Subcutaneous abdominal adipose tissue (tissue), 5 donors: Measurements from ENCODE around the gene HP1BP3.

Experiments used
- H3K27ac ChIP-seq: one replicate; pipeline ENCODE4 v1.7.0; 2013; ENCODE audit warnings: low read depth, mild to moderate bottlenecking, inconsistent platforms, low read length, moderate library complexity
- H3K27me3 ChIP-seq, 5 donors: one replicate each; pipeline ENCODE4 v1.7.0; 2013; ENCODE audit warnings: low read length in 5 of 5, inconsistent platforms in 1 of 5; ENCODE audit not compliant: control insufficient read depth in 5 of 5, insufficient read depth in 4 of 5
- H3K36me3 ChIP-seq, 5 donors: one replicate each; pipeline ENCODE4 v1.7.0; 2013; ENCODE audit warnings: low read length in 5 of 5; ENCODE audit not compliant: control insufficient read depth in 5 of 5, insufficient read depth in 5 of 5
- H3K4me1 ChIP-seq, 5 donors: one replicate each; pipeline ENCODE4 v1.7.0; 2013; ENCODE audit warnings: low read length in 5 of 5, mild to moderate bottlenecking in 3 of 5, moderate library complexity in 1 of 5; ENCODE audit not compliant: control insufficient read depth in 5 of 5, insufficient read depth in 5 of 5
- H3K4me3 ChIP-seq, 5 donors: one replicate each; pipeline ENCODE4 v1.7.0; 2013; ENCODE audit warnings: low read length in 5 of 5, low read depth in 1 of 5
- H3K9ac ChIP-seq, 5 donors: one replicate each; pipeline ENCODE4 v1.7.0; 2013; ENCODE audit warnings: low read length in 5 of 5, mild to moderate bottlenecking in 4 of 5, moderate library complexity in 3 of 5
- H3K9me3 ChIP-seq, 5 donors: one replicate each; pipeline ENCODE4 v1.7.0; 2013; ENCODE audit warnings: low read length in 5 of 5; ENCODE audit not compliant: control insufficient read depth in 5 of 5
- donor health status: healthy.
- donor health status: healthy.
- donor health status: healthy.
- donor health status: healthy.
- donor health status: healthy.

Gene HP1BP3

DNA sequence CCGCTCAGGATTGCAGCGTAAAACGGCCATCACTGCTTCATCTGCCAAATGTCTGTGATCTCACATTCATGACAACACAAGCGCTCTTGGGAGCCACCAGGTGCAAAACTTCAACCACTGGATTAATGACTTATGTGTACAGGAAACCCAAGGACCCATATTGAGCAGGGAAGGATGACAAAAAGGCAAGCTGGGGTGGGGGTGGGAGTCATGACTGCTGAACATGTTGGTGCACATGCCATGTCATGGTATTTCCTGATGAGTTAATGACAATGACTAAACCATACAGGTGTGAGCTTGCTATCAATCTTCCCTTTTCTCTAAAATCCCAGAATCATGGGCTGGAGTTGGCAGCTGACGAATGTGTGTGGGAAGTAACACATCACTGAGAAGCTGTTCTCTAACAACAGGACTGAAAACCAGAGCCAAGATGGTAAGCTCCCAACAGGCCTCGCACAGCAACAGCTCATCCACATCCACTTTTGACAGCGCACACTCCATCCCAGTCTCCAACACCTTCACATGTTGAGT is 51.5 kb downstream of the HP1BP3 start:
- Histone ChIP-seq H3K9me3 (no peaks in the 10 kb centered on the region), H3K36me3 (peaks cover 9 to 36% (median 22%) of the 10 kb centered on the region in 5 donors), H3K27ac (no peak overlapping the region), H3K27me3 (peaks cover 8 to 14% (median 11%) of the 10 kb centered on the region in 5 donors), H3K9ac (no peak overlapping the region), H3K4me1 (peaks cover 2 to 24% (median 21%) of the 10 kb centered on the region in 5 donors), H3K4me3 (no peak overlapping the region)

DNA sequence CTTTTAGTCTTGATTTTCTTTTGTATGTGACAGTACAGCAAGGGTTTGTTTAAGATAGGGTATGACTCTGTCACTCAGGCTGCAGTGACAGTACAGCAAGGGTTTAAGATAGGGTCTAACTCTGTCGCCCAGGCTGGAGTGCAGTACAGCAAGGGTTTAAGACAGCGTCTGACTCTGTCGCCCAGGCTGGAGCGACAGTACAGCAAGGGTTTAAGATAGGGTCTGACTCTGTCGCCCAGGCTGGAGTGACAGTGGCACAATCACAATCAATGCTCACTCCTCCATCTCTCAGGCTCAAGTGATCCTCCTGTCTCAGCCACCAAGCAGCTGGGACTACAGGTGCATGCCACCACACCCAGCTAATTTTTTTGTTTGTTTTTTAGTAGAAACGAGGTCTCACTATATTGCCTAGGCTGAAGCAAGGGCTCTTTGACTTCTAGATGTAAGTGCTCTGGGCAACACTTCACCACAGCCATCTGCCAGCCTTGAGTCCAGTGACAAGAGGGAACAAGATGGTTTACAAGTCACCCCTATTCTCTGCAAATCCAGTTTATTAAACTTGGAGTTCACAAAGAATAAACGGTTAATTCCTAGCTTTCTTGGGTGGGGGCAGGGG is 53.6 kb downstream of the HP1BP3 start:
- Histone ChIP-seq H3K4me3 (peak overlapping the region; percentile 38 to 80 (median 65)), H3K36me3 (peaks cover 4 to 21% (median 13%) of the 10 kb centered on the region in 5 donors), H3K27ac (no peak overlapping the region), H3K27me3 (peaks cover 26 to 33% (median 31%) of the 10 kb centered on the region in 5 donors), H3K9me3 (no peaks in the 10 kb centered on the region), H3K4me1 (peaks cover 2 to 24% (median 21%) of the 10 kb centered on the region in 5 donors), H3K9ac (peak overlapping the region in 2 of 5 donors; percentile 39 to 41)

GRCh38 chr1:20732588-20733359 is 54.3 kb downstream of the HP1BP3 start, which contains the start of gene SH2D5:
Gene SH2D5 (minus strand): TSS chr1:20732703. CDS start chr1:20728044, 4,659 bp downstream.
- no peaks in the 10 kb centered on the region for H3K9me3 ChIP-seq
- H3K4me1 ChIP-seq: peaks cover 2 to 24% (median 21%) of the 10 kb centered on the region in 5 donors
- H3K27me3 ChIP-seq: peaks cover 29 to 38% (median 35%) of the 10 kb centered on the region in 5 donors
- no peak within 1 kb of the TSS for H3K27ac ChIP-seq
- H3K36me3 ChIP-seq: peaks cover 3 to 14% (median 8%) of the 10 kb centered on the region in 5 donors
- H3K9ac ChIP-seq: peak within 1 kb of the TSS in 4 of 5 donors; percentile 39 to 70 (median 40)
- H3K4me3 ChIP-seq: peak within 1 kb of the TSS; percentile 57 to 80 (median 68)

DNA sequence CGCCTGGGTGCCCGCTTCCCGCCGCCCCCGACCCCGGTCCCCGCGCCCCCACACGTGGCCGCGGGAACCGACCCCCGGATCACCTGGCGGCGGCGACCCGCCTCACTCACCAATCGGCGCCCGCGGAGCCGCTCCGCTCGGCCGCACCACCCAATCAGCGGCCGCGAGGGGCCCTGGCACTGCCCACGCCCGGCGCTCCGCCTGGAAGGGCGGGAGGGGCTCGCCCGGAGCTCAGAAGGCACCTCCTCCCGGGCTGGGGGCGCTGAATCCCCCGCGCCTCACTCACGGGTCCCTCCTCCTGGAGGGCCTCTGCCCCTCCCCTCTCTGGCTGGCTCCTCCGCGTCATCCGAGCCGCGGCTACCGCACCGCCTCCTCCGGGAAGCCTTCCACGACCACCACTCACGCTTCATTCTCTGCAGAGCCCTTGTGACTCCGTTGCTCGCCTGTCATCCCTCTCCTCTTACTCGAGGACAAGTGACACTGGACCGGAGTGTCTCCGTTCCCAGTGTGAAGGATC is 55.0 kb downstream of the HP1BP3 start:
- Histone ChIP-seq H3K36me3 (peaks cover 0 to 8% (median 3%) of the 10 kb centered on the region in 5 donors), H3K9ac (peak overlapping the region in 4 of 5 donors; percentile 39 to 70 (median 40)), H3K4me1 (peaks cover 2 to 24% (median 21%) of the 10 kb centered on the region in 5 donors), H3K4me3 (peak overlapping the region; percentile 57 to 80 (median 68)), H3K9me3 (no peaks in the 10 kb centered on the region), H3K27ac (no peak overlapping the region), H3K27me3 (peaks cover 29 to 39% (median 35%) of the 10 kb centered on the region in 5 donors)

GRCh38 chr1:20731057-20731991 is 55.8 kb downstream of the HP1BP3 start:
- H3K4me1 ChIP-seq: peaks cover 2 to 24% (median 21%) of the 10 kb centered on the region in 5 donors
- H3K9ac ChIP-seq: no peak overlapping the region
- H3K27me3 ChIP-seq: peaks cover 29 to 39% (median 35%) of the 10 kb centered on the region in 5 donors
- H3K27ac ChIP-seq: no peak overlapping the region
- peak overlapping the region in 3 of 5 donors; percentile 47 to 80 (median 70) for H3K4me3 ChIP-seq
- H3K9me3 ChIP-seq: no peaks in the 10 kb centered on the region
- H3K36me3 ChIP-seq: peaks cover 0 to 4% (median 0%) of the 10 kb centered on the region in 5 donors

DNA sequence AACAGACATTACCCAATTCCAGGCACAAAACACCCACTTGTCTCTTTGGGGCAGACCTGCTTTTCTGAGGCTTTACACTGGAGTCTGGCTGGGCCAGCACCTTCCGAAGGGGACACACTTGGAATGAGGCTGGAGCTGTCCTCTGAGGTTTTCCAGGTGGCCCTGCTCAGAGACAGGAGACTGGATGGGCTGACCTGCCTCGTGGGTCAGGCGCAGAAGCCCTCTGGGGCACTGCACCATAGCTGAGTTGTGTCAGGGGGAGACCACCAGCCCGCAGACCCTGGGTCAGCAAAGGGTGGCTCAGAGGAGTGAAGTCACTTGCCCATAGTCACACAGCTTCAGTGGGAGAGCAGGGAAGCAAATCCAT is 56.4 kb downstream of the HP1BP3 start:
- Histone ChIP-seq H3K27me3 (peaks cover 29 to 39% (median 35%) of the 10 kb centered on the region in 5 donors), H3K9ac (no peak overlapping the region), H3K4me3 (no peak overlapping the region), H3K4me1 (peaks cover 2 to 24% (median 21%) of the 10 kb centered on the region in 5 donors), H3K27ac (no peak overlapping the region), H3K36me3 (peaks cover 0 to 4% (median 0%) of the 10 kb centered on the region in 5 donors), H3K9me3 (no peaks in the 10 kb centered on the region)

DNA sequence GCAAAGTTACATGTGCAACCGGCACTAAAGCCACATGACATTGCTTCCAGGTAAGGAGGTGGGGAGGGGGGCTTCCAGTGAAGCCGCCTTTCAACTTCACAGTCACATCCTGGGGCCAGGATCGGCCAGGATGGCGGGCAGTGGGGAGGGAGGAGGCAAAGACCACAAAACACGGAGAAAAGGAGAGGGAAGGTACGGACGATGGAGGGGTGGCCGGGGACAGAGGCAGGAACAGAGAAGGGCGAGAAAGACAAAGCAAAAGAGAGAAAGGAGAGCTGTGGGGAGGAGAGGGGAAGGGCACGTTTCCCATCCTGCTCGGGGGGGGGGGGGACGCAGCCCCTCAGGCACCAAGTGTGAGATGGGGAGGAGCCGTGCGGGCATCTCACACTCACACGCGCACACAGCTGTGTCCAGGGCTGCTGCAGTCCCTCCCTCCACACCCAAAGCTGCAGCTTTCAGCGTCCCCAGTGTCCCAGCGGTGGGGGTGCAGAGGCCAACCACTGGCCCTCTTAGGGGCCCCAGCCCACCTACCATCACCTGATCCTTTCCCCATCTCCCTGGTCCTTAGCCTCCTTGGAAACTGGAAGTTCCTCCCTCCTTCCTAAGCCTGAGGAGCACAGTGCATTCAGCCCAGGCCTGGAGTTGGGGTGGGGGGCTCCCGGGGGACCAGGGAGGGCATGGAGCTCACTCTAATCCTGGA is 57.0 kb downstream of the HP1BP3 start:
- H3K9me3 ChIP-seq: no peaks in the 10 kb centered on the region
- H3K4me3 ChIP-seq: no peak overlapping the region
- H3K4me1 ChIP-seq: peaks cover 2 to 24% (median 21%) of the 10 kb centered on the region in 5 donors
- no peak overlapping the region for H3K27ac ChIP-seq
- no peaks in the 10 kb centered on the region for H3K36me3 ChIP-seq
- no peak overlapping the region for H3K9ac ChIP-seq
- peaks cover 29 to 39% (median 35%) of the 10 kb centered on the region in 5 donors for H3K27me3 ChIP-seq

GRCh38 chr1:20729155-20729931 is 57.8 kb downstream of the HP1BP3 start:
- H3K4me1 ChIP-seq: peaks cover 2 to 24% (median 21%) of the 10 kb centered on the region in 5 donors
- H3K9me3 ChIP-seq: no peaks in the 10 kb centered on the region
- H3K36me3 ChIP-seq: no peaks in the 10 kb centered on the region
- H3K9ac ChIP-seq: no peak overlapping the region
- peaks cover 29 to 39% (median 35%) of the 10 kb centered on the region in 5 donors for H3K27me3 ChIP-seq
- H3K4me3 ChIP-seq: no peak overlapping the region
- H3K27ac ChIP-seq: no peak overlapping the region
